ENCODE data around the gene TRIM7. TPM values are rescaled to one million over a fixed set of nuclear protein-coding genes. Genes with fewer than 3 reads are reported as not detected.

Gene TRIM7
- total RNA-seq, 1 experiment from 2014 or later, result 30.2 TPM

DNA sequence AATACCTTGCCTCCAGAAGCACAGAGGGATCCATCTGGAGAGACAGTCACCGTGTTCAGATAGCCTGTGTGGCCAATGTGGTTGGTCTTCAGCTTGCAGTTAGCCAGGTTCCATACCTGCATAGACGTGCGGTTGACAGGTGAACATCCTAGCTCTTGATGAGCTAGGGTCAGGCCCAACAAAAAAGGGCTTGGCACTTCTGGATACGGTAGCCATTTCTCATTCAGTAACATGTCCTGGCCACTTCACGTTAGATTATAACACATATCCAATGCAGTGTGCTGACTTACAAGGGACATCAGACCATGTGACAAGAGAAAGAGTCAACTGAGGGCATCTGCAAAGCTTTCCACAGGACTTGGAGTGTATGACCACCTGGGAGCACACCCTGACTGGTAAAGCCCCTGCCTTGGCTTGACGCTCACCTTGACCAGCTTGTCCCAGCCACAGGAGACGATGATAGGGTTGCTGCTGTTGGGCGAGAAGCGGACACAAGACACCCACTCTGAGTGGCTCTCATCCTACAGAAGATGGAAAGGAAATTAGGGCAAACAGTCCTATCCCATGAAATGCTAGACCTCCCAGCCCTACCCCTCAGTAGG lies 34.2 kb upstream of the TRIM7 start:
- Histone ChIP-seq H3K9me3 (ENCODE audit: control insufficient read depth in 1 of 2, insufficient read depth in 1 of 2, low read depth in 1 of 2, low read length in 2 of 2) (no peaks in the 10 kb centered on the region), H3K9ac (ENCODE audit: low read length) (no peak overlapping the region), H3K79me2 (ENCODE audit: insufficient read depth, low read length) (peaks cover 71% of the 10 kb centered on the region), H3K9me2 (ENCODE audit: insufficient read depth) (no peaks in the 10 kb centered on the region), H3K36me3 (ENCODE audit: control insufficient read depth in 1 of 2, insufficient read depth in 2 of 2, low read length in 2 of 2) (peaks cover 49 to 77% of the 10 kb centered on the region in 2 experiments), H3K27ac (ENCODE audit: low read depth, low read length) (0 out of 2 replicates have a peak overlapping the region, but pooled peaks have one; percentile 9), H4K20me1 (ENCODE audit: insufficient read depth) (peaks cover 53% of the 10 kb centered on the region; the same call in 1 of the 2 replicates), H2AFZ (ENCODE audit: low read depth, low read length, poor library complexity, severe bottlenecking) (no peak overlapping the region), H3K27me3 (ENCODE audit: insufficient read depth, low read length) (no peaks in the 10 kb centered on the region), H3K4me1 (ENCODE audit: control insufficient read depth in 1 of 2, insufficient read depth in 2 of 2, low read length in 2 of 2) (peaks cover 7 to 18% of the 10 kb centered on the region in 2 experiments), H3K4me3 (replicated peaks in 1 of 2; ENCODE audit: low read depth in 1 of 2, low read length in 2 of 2) (no peak overlapping the region), H3K4me2 (ENCODE audit: low read length) (no peak overlapping the region)
- intact Hi-C loops (cut with micrococcal nuclease), result no loop called here
- no peak for TF ChIP-seq SIN3A (IDR thresholded peaks at IDR 0.05; ENCODE audit: low read depth)
- TF ChIP-seq, protein P1, sequence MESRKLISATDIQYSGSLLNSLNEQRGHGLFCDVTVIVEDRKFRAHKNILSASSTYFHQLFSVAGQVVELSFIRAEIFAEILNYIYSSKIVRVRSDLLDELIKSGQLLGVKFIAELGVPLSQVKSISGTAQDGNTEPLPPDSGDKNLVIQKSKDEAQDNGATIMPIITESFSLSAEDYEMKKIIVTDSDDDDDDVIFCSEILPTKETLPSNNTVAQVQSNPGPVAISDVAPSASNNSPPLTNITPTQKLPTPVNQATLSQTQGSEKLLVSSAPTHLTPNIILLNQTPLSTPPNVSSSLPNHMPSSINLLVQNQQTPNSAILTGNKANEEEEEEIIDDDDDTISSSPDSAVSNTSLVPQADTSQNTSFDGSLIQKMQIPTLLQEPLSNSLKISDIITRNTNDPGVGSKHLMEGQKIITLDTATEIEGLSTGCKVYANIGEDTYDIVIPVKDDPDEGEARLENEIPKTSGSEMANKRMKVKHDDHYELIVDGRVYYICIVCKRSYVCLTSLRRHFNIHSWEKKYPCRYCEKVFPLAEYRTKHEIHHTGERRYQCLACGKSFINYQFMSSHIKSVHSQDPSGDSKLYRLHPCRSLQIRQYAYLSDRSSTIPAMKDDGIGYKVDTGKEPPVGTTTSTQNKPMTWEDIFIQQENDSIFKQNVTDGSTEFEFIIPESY (IDR thresholded peaks at IDR 0.05; ENCODE audit: extremely low read depth, insufficient replicate concordance, low read length), result no peak
- TF ChIP-seq EZH2 (IDR thresholded peaks at IDR 0.05), result no peak
- no peak for TF ChIP-seq ZFX (IDR thresholded peaks at IDR 0.05)
- no peak for TF ChIP-seq ELF1 (IDR thresholded peaks at IDR 0.05; ENCODE audit: borderline replicate concordance, low read depth)
- no peak for TF ChIP-seq POLR2A (IDR thresholded peaks at IDR 0.05; ENCODE audit: borderline replicate concordance, extremely low read depth, insufficient read depth, insufficient read length)
- TF ChIP-seq RAD21 (IDR thresholded peaks at IDR 0.05; ENCODE audit: low read depth), result no peak
- TF ChIP-seq SP1 (IDR thresholded peaks at IDR 0.05; ENCODE audit: low read depth), result no peak
- no peak for TF ChIP-seq TCF7L2 (IDR thresholded peaks at IDR 0.05; ENCODE audit: borderline replicate concordance, extremely low read depth, insufficient read depth, insufficient read length)
- TF ChIP-seq YY1 (IDR thresholded peaks at IDR 0.05; ENCODE audit: extremely low read depth, insufficient replicate concordance, low read depth, low read length), result no peak
- TF ChIP-seq JUND (IDR thresholded peaks at IDR 0.05), result no peak
- TF ChIP-seq, protein P2, sequence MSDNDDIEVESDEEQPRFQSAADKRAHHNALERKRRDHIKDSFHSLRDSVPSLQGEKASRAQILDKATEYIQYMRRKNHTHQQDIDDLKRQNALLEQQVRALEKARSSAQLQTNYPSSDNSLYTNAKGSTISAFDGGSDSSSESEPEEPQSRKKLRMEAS (IDR thresholded peaks at IDR 0.05), result no peak
- no peak for TF ChIP-seq CBX3 (IDR thresholded peaks at IDR 0.05; ENCODE audit: low read depth)
- TF ChIP-seq, protein P3, sequence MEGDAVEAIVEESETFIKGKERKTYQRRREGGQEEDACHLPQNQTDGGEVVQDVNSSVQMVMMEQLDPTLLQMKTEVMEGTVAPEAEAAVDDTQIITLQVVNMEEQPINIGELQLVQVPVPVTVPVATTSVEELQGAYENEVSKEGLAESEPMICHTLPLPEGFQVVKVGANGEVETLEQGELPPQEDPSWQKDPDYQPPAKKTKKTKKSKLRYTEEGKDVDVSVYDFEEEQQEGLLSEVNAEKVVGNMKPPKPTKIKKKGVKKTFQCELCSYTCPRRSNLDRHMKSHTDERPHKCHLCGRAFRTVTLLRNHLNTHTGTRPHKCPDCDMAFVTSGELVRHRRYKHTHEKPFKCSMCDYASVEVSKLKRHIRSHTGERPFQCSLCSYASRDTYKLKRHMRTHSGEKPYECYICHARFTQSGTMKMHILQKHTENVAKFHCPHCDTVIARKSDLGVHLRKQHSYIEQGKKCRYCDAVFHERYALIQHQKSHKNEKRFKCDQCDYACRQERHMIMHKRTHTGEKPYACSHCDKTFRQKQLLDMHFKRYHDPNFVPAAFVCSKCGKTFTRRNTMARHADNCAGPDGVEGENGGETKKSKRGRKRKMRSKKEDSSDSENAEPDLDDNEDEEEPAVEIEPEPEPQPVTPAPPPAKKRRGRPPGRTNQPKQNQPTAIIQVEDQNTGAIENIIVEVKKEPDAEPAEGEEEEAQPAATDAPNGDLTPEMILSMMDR (IDR thresholded peaks at IDR 0.05 in 2 of 3, conservative IDR thresholded peaks at IDR 0.05 in 1 of 3; ENCODE audit: borderline replicate concordance in 1 of 3, insufficient read depth in 1 of 3, low read depth in 2 of 3, low read length in 2 of 3), result no peak
- TF ChIP-seq EGR1 (IDR thresholded peaks at IDR 0.05; ENCODE audit: low read depth), result no peak
- no peak for DNase-seq (ENCODE audit: low read depth, low spot score)
- POLR2A ChIA-PET, result interaction anchor here (0.8 kb wide), 1 partner anchor 16 kb away, joined by 3 read pairs; the partner anchor contains the start of gene TRIM41
- CTCF ChIA-PET, result no interaction called here
- RAD21 ChIA-PET (ENCODE audit: low non-redundant PET in 1 of 2, low total read pairs in 2 of 2, uncharacterized antibody in 2 of 2, unreplicated experiment in 2 of 2), result no interaction called here
- no TSS peak for BruUV-seq (replicated peaks)
- ATAC-seq, result no peak

All from HCT116 (cell line).